Measurements from ENCODE around the gene RBM6. TPM values are rescaled to one million over a fixed set of nuclear protein-coding genes. Genes with fewer than 3 reads are reported as not detected.

The RBM6 gene
- total and polyA plus RNA-seq, 4 donors, result 70.1 to 175 (median 129) TPM

- Histone ChIP-seq H3K27me3 (ENCODE audit: control insufficient read depth, insufficient read depth, low read length) (no peaks in the 10 kb centered on the region), H3K36me3 (ENCODE audit: control insufficient read depth, insufficient read depth, low read length) (peaks cover 77% of the 10 kb centered on the region), H3K4me1 (ENCODE audit: control insufficient read depth, insufficient read depth, low read length) (peaks cover 31% of the 10 kb centered on the region), H3K27ac (ENCODE audit: low read depth, low read length) (no peak overlapping the region), H3K9me3 (ENCODE audit: control insufficient read depth, insufficient read depth, low read length) (no peaks in the 10 kb centered on the region), H3K4me3 (ENCODE audit: low read depth, low read length) (no peak overlapping the region)
- 94% methylated on average over 10 of the region's 10 CpGs for WGBS (ENCODE audit: insufficient coverage)
- no peak for DNase-seq (ENCODE audit: low read depth in 4 of 6, low spot score in 6 of 6)
These were observed 180.6 kb downstream of the RBM6 start for GRCh38 chr3:50120364-50121071.

- WGBS (ENCODE audit: insufficient coverage), result 30% methylated on average over 12 of the region's 13 CpGs
- Histone ChIP-seq H3K4me1 (ENCODE audit: control insufficient read depth, insufficient read depth, low read length) (peaks cover 40% of the 10 kb centered on the region), H3K27me3 (ENCODE audit: control insufficient read depth, insufficient read depth, low read length) (no peaks in the 10 kb centered on the region), H3K4me3 (ENCODE audit: low read depth, low read length) (no peak overlapping the region), H3K36me3 (ENCODE audit: control insufficient read depth, insufficient read depth, low read length) (peaks cover 69% of the 10 kb centered on the region), H3K27ac (ENCODE audit: low read depth, low read length) (no peak overlapping the region), H3K9me3 (ENCODE audit: control insufficient read depth, insufficient read depth, low read length) (no peaks in the 10 kb centered on the region)
- peak in 5 of 6 donors; percentile 48 to 93 (median 65) for DNase-seq (ENCODE audit: low read depth in 4 of 6, low spot score in 6 of 6)
These were observed 181.4 kb downstream of the RBM6 start for GRCh38 chr3:50121072-50122032.

GRCh38 chr3:50122071-50122470 lies 182.1 kb downstream of the RBM6 start:
- H3K4me3 ChIP-seq (ENCODE audit: low read depth, low read length), result no peak overlapping the region
- no peak for DNase-seq (ENCODE audit: low read depth in 4 of 6, low spot score in 6 of 6)
- H3K36me3 ChIP-seq (ENCODE audit: control insufficient read depth, insufficient read depth, low read length), result peaks cover 64% of the 10 kb centered on the region
- H3K27ac ChIP-seq (ENCODE audit: low read depth, low read length), result no peak overlapping the region
- H3K4me1 ChIP-seq (ENCODE audit: control insufficient read depth, insufficient read depth, low read length), result peaks cover 47% of the 10 kb centered on the region
- 91% methylated on average over 2 of the region's 2 CpGs for WGBS (ENCODE audit: insufficient coverage)
- no peaks in the 10 kb centered on the region for H3K9me3 ChIP-seq (ENCODE audit: control insufficient read depth, insufficient read depth, low read length)
- H3K27me3 ChIP-seq (ENCODE audit: control insufficient read depth, insufficient read depth, low read length), result no peaks in the 10 kb centered on the region

- H3K4me3 ChIP-seq (ENCODE audit: low read depth, low read length), result no peak overlapping the region
- H3K36me3 ChIP-seq (ENCODE audit: control insufficient read depth, insufficient read depth, low read length), result peaks cover 56% of the 10 kb centered on the region
- no peak for DNase-seq (ENCODE audit: low read depth in 4 of 6, low spot score in 6 of 6)
- H3K4me1 ChIP-seq (ENCODE audit: control insufficient read depth, insufficient read depth, low read length), result peaks cover 50% of the 10 kb centered on the region
- no peaks in the 10 kb centered on the region for H3K9me3 ChIP-seq (ENCODE audit: control insufficient read depth, insufficient read depth, low read length)
- WGBS (ENCODE audit: insufficient coverage), result 78% methylated on average over 12 of the region's 14 CpGs
- H3K27ac ChIP-seq (ENCODE audit: low read depth, low read length), result no peak overlapping the region
- no peaks in the 10 kb centered on the region for H3K27me3 ChIP-seq (ENCODE audit: control insufficient read depth, insufficient read depth, low read length)
These were observed 182.9 kb downstream of the RBM6 start for GRCh38 chr3:50122661-50123391.

GRCh38 chr3:50123394-50124051 lies 183.6 kb downstream of the RBM6 start:
- Histone ChIP-seq H3K27me3 (ENCODE audit: control insufficient read depth, insufficient read depth, low read length) (no peaks in the 10 kb centered on the region), H3K9me3 (ENCODE audit: control insufficient read depth, insufficient read depth, low read length) (no peaks in the 10 kb centered on the region), H3K4me3 (ENCODE audit: low read depth, low read length) (no peak overlapping the region), H3K4me1 (ENCODE audit: control insufficient read depth, insufficient read depth, low read length) (peaks cover 50% of the 10 kb centered on the region), H3K36me3 (ENCODE audit: control insufficient read depth, insufficient read depth, low read length) (peaks cover 49% of the 10 kb centered on the region), H3K27ac (ENCODE audit: low read depth, low read length) (no peak overlapping the region)
- WGBS (ENCODE audit: insufficient coverage), result 82% methylated on average over 3 of the region's 4 CpGs
- DNase-seq (ENCODE audit: low read depth in 4 of 6, low spot score in 6 of 6), result no peak

- H3K9me3 ChIP-seq (ENCODE audit: control insufficient read depth, insufficient read depth, low read length), result no peaks in the 10 kb centered on the region
- H3K4me3 ChIP-seq (ENCODE audit: low read depth, low read length), result no peak overlapping the region
- no peak overlapping the region for H3K27ac ChIP-seq (ENCODE audit: low read depth, low read length)
- peaks cover 43% of the 10 kb centered on the region for H3K36me3 ChIP-seq (ENCODE audit: control insufficient read depth, insufficient read depth, low read length)
- no peaks in the 10 kb centered on the region for H3K27me3 ChIP-seq (ENCODE audit: control insufficient read depth, insufficient read depth, low read length)
- 27% methylated on average over 2 of the region's 15 CpGs for WGBS (ENCODE audit: insufficient coverage)
- DNase-seq (ENCODE audit: low read depth in 4 of 6, low spot score in 6 of 6), result no peak
- H3K4me1 ChIP-seq (ENCODE audit: control insufficient read depth, insufficient read depth, low read length), result peaks cover 50% of the 10 kb centered on the region
These were observed 184.3 kb downstream of the RBM6 start for GRCh38 chr3:50124052-50124799.

- 20% methylated on average over 8 of the region's 12 CpGs for WGBS (ENCODE audit: insufficient coverage)
- H3K27me3 ChIP-seq (ENCODE audit: control insufficient read depth, insufficient read depth, low read length), result no peaks in the 10 kb centered on the region
These were observed 184.8 kb downstream of the RBM6 start for GRCh38 chr3:50124800-50125178.

GRCh38 chr3:50125541-50126286 lies 185.8 kb downstream of the RBM6 start:
- Histone ChIP-seq H3K9me3 (ENCODE audit: control insufficient read depth, insufficient read depth, low read length) (no peaks in the 10 kb centered on the region), H3K27ac (ENCODE audit: low read depth, low read length) (no peak overlapping the region), H3K27me3 (ENCODE audit: control insufficient read depth, insufficient read depth, low read length) (no peaks in the 10 kb centered on the region), H3K4me1 (ENCODE audit: control insufficient read depth, insufficient read depth, low read length) (peaks cover 50% of the 10 kb centered on the region), H3K36me3 (ENCODE audit: control insufficient read depth, insufficient read depth, low read length) (peaks cover 28% of the 10 kb centered on the region), H3K4me3 (ENCODE audit: low read depth, low read length) (no peak overlapping the region)
- WGBS (ENCODE audit: insufficient coverage), result 73% methylated on average over 4 of the region's 9 CpGs
- DNase-seq (ENCODE audit: low read depth in 4 of 6, low spot score in 6 of 6), result no peak

More at GRCh38 chr3:50124800-50125178, 184.8 kb downstream of the RBM6 start:
- DNase-seq (ENCODE audit: low read depth in 4 of 6, low spot score in 6 of 6), result no peak
- peaks cover 37% of the 10 kb centered on the region for H3K36me3 ChIP-seq (ENCODE audit: control insufficient read depth, insufficient read depth, low read length)
- no peaks in the 10 kb centered on the region for H3K9me3 ChIP-seq (ENCODE audit: control insufficient read depth, insufficient read depth, low read length)
- H3K27ac ChIP-seq (ENCODE audit: low read depth, low read length), result no peak overlapping the region
- peaks cover 50% of the 10 kb centered on the region for H3K4me1 ChIP-seq (ENCODE audit: control insufficient read depth, insufficient read depth, low read length)
- no peak overlapping the region for H3K4me3 ChIP-seq (ENCODE audit: low read depth, low read length)
